HG03159 (cell line): Measurements from ENCODE around the gene FOXL3.
"Not testable (repeated sequence)": the region's sequence is repeated elsewhere in the genome, so short reads cannot be mapped to it uniquely, and the experiment has no call there.

Experiments used
- ATAC-seq: cut with Tn5 transposase; IDR thresholded peaks from one replicate; pipeline ENCODE4 v1.9.1; 2021; ENCODE audit warnings: mild to moderate bottlenecking, moderate library complexity; ENCODE audit not compliant: unreplicated experiment

Gene FOXL3

GRCh38 chr7:254337-255037 lies 35.5 kb upstream of the FOXL3 start:
- ATAC-seq, result no peak

- ATAC-seq, result no peak
These were observed 34.9 kb upstream of the FOXL3 start for GRCh38 chr7:255038-255435.

DNA sequence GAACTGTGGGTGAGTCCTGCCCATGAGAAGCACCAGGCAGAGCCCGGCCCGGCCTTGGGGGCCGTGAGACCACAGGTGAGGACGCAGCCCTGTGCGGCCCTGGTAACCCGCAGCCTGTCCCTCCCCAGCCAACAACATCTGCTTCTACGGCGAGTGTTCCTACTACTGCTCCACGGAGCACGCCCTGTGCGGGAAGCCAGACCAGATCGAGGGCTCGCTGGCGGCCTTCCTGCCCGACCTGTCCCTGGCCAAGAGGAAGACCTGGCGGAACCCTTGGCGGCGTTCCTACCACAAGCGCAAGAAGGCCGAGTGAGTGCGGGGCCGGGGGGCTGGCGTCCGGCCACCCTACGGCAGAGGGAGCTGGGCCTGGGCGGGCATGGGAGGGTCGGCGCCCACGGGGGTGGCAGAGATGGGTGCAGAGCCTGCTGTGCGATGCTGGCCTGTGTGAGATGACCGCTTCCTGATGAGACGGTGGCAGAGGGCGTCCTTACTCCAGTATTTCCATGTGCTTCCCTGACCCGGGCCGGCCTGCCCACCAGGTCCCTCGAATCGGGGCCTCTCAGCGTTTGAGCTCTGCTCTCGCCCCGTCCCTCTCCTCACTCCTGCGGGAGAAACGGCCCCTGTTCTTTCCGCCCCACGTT lies 34.1 kb upstream of the FOXL3 start:
- ATAC-seq, result no peak

- ATAC-seq, result no peak
These were observed 33.5 kb upstream of the FOXL3 start for GRCh38 chr7:256461-256940.

- no peak for ATAC-seq
These were observed 32.9 kb upstream of the FOXL3 start for GRCh38 chr7:256981-257646.

DNA sequence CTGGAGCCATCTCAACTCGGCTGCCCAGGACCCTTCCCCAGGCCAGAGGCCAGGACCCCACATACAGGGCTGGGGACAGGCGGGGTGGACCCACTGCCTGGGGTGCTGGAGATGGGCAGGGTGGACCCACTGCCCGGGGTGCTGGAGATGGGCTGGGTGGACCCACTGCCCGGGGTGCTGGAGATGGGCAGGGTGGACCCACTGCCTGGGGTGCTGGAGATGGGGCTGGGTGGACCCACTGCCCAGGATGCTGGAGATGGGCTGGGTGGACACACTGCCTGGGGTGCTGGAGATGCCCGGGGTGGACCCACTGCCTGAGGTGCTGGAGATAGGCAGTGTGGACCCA lies 32.4 kb upstream of the FOXL3 start:
- ATAC-seq, result no peak

DNA sequence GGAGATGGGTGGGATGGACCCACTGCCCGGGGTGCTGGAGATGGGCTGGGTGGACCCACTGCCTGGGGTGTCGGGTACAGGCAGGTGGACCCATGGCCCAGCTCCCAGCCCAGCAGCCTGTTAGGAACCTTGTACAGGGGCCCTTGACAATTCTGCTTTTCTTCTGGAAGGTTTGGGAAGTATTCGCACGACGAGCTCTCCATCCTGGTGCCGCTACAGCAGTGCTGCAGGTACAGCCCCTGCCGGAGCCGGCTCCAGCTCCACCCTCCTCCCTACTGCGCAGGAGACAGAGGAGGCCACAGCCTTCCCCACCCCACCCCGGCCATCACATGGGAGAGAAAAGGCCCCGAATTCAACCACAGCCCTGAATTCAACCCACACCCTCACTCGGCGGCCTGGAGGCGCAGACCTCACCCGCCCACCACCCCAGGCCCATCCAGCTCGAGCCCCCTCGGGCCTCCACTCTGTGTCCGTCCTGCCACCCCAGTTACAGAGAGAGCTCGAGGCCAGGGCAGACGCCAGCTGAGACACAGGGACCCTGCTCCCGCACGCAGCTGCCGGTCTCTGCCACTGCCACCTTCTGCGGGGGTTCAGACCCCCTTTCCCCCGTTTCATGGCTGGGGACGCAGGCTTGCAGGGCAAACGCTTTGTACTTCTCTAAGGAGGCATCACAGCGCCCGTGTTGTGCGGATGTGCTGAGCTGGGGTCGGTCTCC lies 31.3 kb upstream of the FOXL3 start:
- no peak for ATAC-seq

- ATAC-seq, result no peak
These were observed 30.8 kb upstream of the FOXL3 start for GRCh38 chr7:259191-259505.

GRCh38 chr7:259751-260405 lies 30.1 kb upstream of the FOXL3 start:
- no peak for ATAC-seq

GRCh38 chr7:260441-261281 lies 29.3 kb upstream of the FOXL3 start:
- no peak for ATAC-seq

- ATAC-seq, result no peak
These were observed 28.4 kb upstream of the FOXL3 start for GRCh38 chr7:261341-262250.

DNA sequence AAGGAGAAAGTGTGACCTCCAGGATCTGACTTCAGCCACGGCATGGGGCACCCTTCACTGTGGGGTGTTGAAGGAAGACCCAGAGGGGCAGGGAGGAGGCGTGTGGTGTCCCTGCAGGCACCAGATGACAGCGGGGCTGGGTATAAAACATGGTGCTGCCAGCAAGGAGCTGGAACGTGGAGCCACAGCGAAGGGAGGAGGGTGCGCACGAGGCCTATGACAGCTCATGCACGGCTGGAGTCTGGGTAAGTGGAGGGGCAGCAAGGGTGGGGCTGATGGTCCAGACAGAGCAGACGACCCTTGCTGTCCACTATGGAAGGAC lies 27.8 kb upstream of the FOXL3 start:
- ATAC-seq, result no peak

DNA sequence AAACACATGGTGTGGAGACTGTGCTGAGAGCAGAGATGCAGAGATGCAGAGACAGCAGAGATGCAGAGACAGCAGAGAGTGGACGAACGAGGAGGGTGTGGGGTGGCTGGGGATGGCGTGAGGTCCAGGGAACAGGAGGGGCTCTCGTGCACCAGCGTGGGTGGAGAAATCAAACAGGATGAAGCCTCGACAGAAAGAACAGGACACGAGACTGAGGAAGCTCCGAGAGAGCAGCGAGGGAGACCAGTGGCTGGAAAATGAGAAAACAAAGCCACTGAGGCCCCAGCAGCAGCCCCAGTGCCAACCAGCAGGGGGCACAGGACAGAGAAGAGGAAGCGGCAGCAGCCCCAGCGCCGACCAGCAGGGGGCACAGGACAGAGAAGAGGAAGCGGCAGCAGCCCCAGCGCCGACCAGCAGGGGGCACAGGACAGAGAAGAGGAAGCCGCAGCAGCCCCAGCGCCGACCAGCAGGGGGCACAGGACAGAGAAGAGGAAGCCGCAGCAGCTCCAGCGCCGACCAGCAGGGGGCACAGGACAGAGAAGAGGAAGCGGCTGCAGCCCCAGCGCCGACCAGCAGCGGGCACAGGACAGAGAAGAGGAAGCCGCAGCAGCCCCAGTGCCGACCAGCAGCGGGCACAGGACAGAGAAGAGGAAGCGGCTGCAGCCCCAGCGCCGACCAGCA lies 27.2 kb upstream of the FOXL3 start:
- ATAC-seq, result not testable (repeated sequence)

- ATAC-seq, result not testable (repeated sequence)
These were observed 26.3 kb upstream of the FOXL3 start for GRCh38 chr7:263483-264351.

GRCh38 chr7:264541-265191 lies 25.3 kb upstream of the FOXL3 start:
- ATAC-seq, result no peak

DNA sequence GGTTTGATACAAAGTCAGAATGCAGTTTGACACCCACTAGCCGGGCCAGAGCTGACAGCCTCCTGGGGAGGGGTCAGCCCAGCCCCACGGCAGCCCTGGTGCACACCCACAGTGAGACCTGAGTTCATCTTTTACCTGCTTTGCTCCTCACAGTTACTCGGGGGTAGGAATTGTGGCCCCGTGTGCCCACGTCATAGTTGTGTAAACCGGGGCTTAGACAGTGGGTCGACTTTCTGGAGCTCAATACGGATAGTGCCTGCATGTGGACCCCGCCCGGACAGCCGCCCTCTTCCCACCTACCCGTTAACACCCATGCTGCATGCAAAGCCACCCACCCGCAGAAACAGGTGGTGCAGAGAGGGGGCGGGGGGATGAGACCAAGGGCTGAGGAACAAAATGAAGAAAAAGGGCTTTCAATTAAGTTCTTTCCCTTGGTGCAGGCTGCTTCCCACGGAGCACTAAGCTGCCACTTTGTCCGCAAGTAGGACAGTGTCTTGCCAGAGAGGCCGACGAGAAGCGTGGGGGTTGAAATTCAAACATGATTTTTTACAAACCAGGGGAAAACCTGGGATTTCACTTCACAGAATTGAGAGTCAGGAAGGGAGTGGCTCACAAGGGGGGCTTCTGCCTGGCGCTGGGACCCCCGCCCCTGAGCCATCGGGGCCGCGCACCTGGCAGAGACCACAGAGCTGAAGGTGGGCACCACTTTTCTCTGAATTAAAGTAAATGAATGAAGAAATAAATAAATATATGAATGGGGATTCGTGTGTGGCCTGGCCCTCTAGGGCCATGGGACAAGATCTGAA lies 24.6 kb upstream of the FOXL3 start:
- no peak for ATAC-seq
